GM04503 (cell line): ENCODE results near the gene MMP15.
"Not testable (repeated sequence)": the region's sequence is repeated elsewhere in the genome, so short reads cannot be mapped to it uniquely, and the experiment has no call there.

Source experiments
- DNase-seq: peaks from one replicate; pipeline ENCODE4 v3.0.0-alpha.2; 2012; ENCODE audit warnings: low read depth

MMP15 gene

GRCh38 chr16:58086381-58087208 lies 61.0 kb downstream of the MMP15 start:
- DNase-seq = no peak

GRCh38 chr16:58087209-58087913 lies 61.8 kb downstream of the MMP15 start:
- no peak for DNase-seq

- no peak for DNase-seq
Measured at GRCh38 chr16:58088091-58088490, 62.5 kb downstream of the MMP15 start.

GRCh38 chr16:58090396-58090795 lies 64.8 kb downstream of the MMP15 start:
- not testable (repeated sequence) for DNase-seq

GRCh38 chr16:58094026-58094425 lies 68.5 kb downstream of the MMP15 start:
- no peak for DNase-seq

- no peak for DNase-seq
Measured at GRCh38 chr16:58094791-58095574, 69.4 kb downstream of the MMP15 start.

GRCh38 chr16:58095575-58095960 lies 70.0 kb downstream of the MMP15 start:
- not testable (repeated sequence) for DNase-seq

- no peak for DNase-seq
Measured at GRCh38 chr16:58096249-58096648, 70.7 kb downstream of the MMP15 start.
